Osteoblast (primary cell): ENCODE data around the gene CPLANE1. TPM values are rescaled to one million over a fixed set of nuclear protein-coding genes. Genes with fewer than 3 reads are reported as not detected.
"Not testable (repeated sequence)": the region's sequence is repeated elsewhere in the genome, so short reads cannot be mapped to it uniquely, and the experiment has no call there.

Experiments used
- DNase-seq: peaks from one replicate; pipeline ENCODE4 v3.0.0; 2011; ENCODE audit warnings: low spot score, mixed read lengths; ENCODE audit not compliant: insufficient read length; ENCODE audit errors: missing footprints
- H2AFZ ChIP-seq: 2 replicates; pipeline ENCODE4 v1.6.0; 2011; ENCODE audit warnings: mild to moderate bottlenecking, low read length
- H3K27ac ChIP-seq: 2 replicates; pipeline ENCODE4 v1.5.1; 2011; ENCODE audit warnings: mild to moderate bottlenecking, low read depth, low read length, moderate library complexity
- H3K27me3 ChIP-seq: 2 replicates; pipeline ENCODE4 v1.6.0; 2012; ENCODE audit warnings: mild to moderate bottlenecking, control low read depth, inconsistent platforms, low read length, moderate library complexity; ENCODE audit not compliant: insufficient read depth
- H3K36me3 ChIP-seq: 2 replicates; pipeline ENCODE4 v1.5.1; 2011; ENCODE audit warnings: mild to moderate bottlenecking, low read length, control low read depth, moderate library complexity; ENCODE audit not compliant: insufficient read depth
- H3K4me1 ChIP-seq: 2 replicates; pipeline ENCODE4 v1.5.1; 2011; ENCODE audit warnings: mild to moderate bottlenecking, low read length, control low read depth, moderate library complexity; ENCODE audit not compliant: insufficient read depth
- H3K4me2 ChIP-seq: 2 replicates; pipeline ENCODE4 v1.6.0; 2011; ENCODE audit warnings: mild to moderate bottlenecking, low read length; ENCODE audit not compliant: insufficient read depth
- H3K4me3 ChIP-seq: fragments of 200-600 bp; sonication (generic); 3 replicates; pipeline ENCODE4 v1.5.1; 2012; ENCODE audit warnings: mild to moderate bottlenecking, low read length, inconsistent platforms; ENCODE audit not compliant: insufficient read depth
- H3K79me2 ChIP-seq: 2 replicates; pipeline ENCODE4 v1.6.0; 2012; ENCODE audit warnings: mild to moderate bottlenecking, low read length, control low read depth, inconsistent platforms; ENCODE audit not compliant: insufficient read depth
- H3K9me3 ChIP-seq: 2 replicates; pipeline ENCODE4 v1.5.1; 2011; ENCODE audit warnings: low read depth, low read length, control low read depth
- H4K20me1 ChIP-seq: 2 replicates; pipeline ENCODE4 v1.6.0; 2012; ENCODE audit warnings: mild to moderate bottlenecking, low read length, control low read depth; ENCODE audit not compliant: insufficient read depth
- CTCF ChIP-seq: IDR thresholded peaks from 2 replicates; pipeline ENCODE4 v1.5.1; 2011; ENCODE audit warnings: mild to moderate bottlenecking, low read depth, low read length, moderate library complexity; ENCODE audit errors: extremely low read depth
- total RNA-seq: library from RNA; depleted of rRNA; stranded (reverse); fragments of >200 nt; gene quantifications from 2 replicates; pipeline ENCODE4 v1.2.3, GENCODE V29; 2012

The CPLANE1 gene
- total RNA-seq, 1 donor = 52.1 TPM

- Histone ChIP-seq H3K9me3 (no peaks in the 10 kb centered on the region), H3K27me3 (no peaks in the 10 kb centered on the region), H3K27ac (no peak overlapping the region), H3K36me3 (peaks cover 35% of the 10 kb centered on the region), H2AFZ (no peak overlapping the region), H3K79me2 (no peaks in the 10 kb centered on the region), H3K4me3 (no peak overlapping the region), H4K20me1 (no peaks in the 10 kb centered on the region), H3K4me1 (no peaks in the 10 kb centered on the region), H3K4me2 (no peak overlapping the region)
- no peak for DNase-seq
- no peak for TF ChIP-seq CTCF
Measured at GRCh38 chr5:37109338-37109737, 139.8 kb downstream of the CPLANE1 start.

GRCh38 chr5:37103302-37103701, 145.9 kb downstream of the CPLANE1 start:
- DNase-seq = no peak
- Histone ChIP-seq H3K4me2 (no peak overlapping the region), H3K9me3 (no peaks in the 10 kb centered on the region), H3K4me3 (no peak overlapping the region), H2AFZ (no peak overlapping the region), H3K4me1 (no peaks in the 10 kb centered on the region), H3K27ac (no peak overlapping the region), H3K27me3 (no peaks in the 10 kb centered on the region), H3K79me2 (no peaks in the 10 kb centered on the region), H3K36me3 (peaks cover 25% of the 10 kb centered on the region), H4K20me1 (no peaks in the 10 kb centered on the region)
- no peak for TF ChIP-seq CTCF

- not testable (repeated sequence) for H3K9me3 ChIP-seq, H3K36me3 ChIP-seq, H3K27ac ChIP-seq, H3K79me2 ChIP-seq, H3K4me1 ChIP-seq, H3K4me2 ChIP-seq, H2AFZ ChIP-seq, H3K27me3 ChIP-seq, DNase-seq, H3K4me3 ChIP-seq, H4K20me1 ChIP-seq
Measured at GRCh38 chr5:37099267-37099666, 149.9 kb downstream of the CPLANE1 start.

- H3K79me2 ChIP-seq, DNase-seq, H3K4me3 ChIP-seq, H3K4me2 ChIP-seq, H4K20me1 ChIP-seq, H3K27ac ChIP-seq, H3K4me1 ChIP-seq, H3K27me3 ChIP-seq, H2AFZ ChIP-seq, H3K9me3 ChIP-seq, H3K36me3 ChIP-seq: not testable (repeated sequence)
Measured at GRCh38 chr5:37093795-37094194, 155.4 kb downstream of the CPLANE1 start.

- DNase-seq = no peak
- Histone ChIP-seq H4K20me1 (no peaks in the 10 kb centered on the region), H3K27ac (no peak overlapping the region), H3K79me2 (no peaks in the 10 kb centered on the region), H3K9me3 (no peaks in the 10 kb centered on the region), H3K4me1 (peaks cover 3% of the 10 kb centered on the region), H3K4me2 (no peak overlapping the region), H3K27me3 (no peaks in the 10 kb centered on the region), H2AFZ (no peak overlapping the region), H3K4me3 (no peak overlapping the region), H3K36me3 (no peaks in the 10 kb centered on the region)
- no peak for TF ChIP-seq CTCF
Measured at GRCh38 chr5:37090781-37091180, 158.4 kb downstream of the CPLANE1 start.
